Chondrocyte (in vitro differentiated cells): ENCODE measurements around the gene ID3. TPM values are rescaled to one million over a fixed set of nuclear protein-coding genes. Genes with fewer than 3 reads are reported as not detected.
A peak's percentile ranks its signal among the peaks of the same experiment; 100 is the strongest.
"Not testable (repeated sequence)": the region's sequence is repeated elsewhere in the genome, so short reads cannot be mapped to it uniquely, and the experiment has no call there.

ENCODE experiments used
- DNase-seq: peaks from one replicate; pipeline ENCODE4 v3.0.0; 2021; ENCODE audit warnings: mixed read lengths, low spot score
- H3K27ac Mint-ChIP-seq: one replicate; pipeline ENCODE4 v1.8.0; 2021; ENCODE audit warnings: mild to moderate bottlenecking, moderate library complexity, mixed read lengths; ENCODE audit not compliant: unreplicated experiment
- H3K27me3 Mint-ChIP-seq: 2 replicates; pipeline ENCODE4 v1.8.0; 2021; ENCODE audit warnings: low read depth, mixed read lengths
- H3K36me3 Mint-ChIP-seq: 2 replicates; pipeline ENCODE4 v1.8.0; 2021; ENCODE audit warnings: low read depth, mixed read lengths
- H3K4me1 Mint-ChIP-seq: 2 replicates; pipeline ENCODE4 v1.8.0; 2021; ENCODE audit warnings: low read depth, mild to moderate bottlenecking, mixed read lengths
- H3K4me3 Mint-ChIP-seq: one replicate; pipeline ENCODE4 v1.8.0; 2021; ENCODE audit warnings: mild to moderate bottlenecking, moderate library complexity, mixed read lengths; ENCODE audit not compliant: unreplicated experiment
- H3K9me3 Mint-ChIP-seq: 2 replicates; pipeline ENCODE4 v1.8.0; 2021; ENCODE audit warnings: low read depth, mixed read lengths
- total RNA-seq: library from RNA; stranded (reverse); gene quantifications from 3 replicates; pipeline ENCODE4 v1.2.1, GENCODE V29; 2021
- TF ChIP-seq, protein P1 (sequence below): fragments of 200-600 bp; sonication (generic); IDR thresholded peaks from 2 replicates; pipeline ENCODE4 v1.5.0; 2021; ENCODE audit warnings: antibody characterized with exemption, mild to moderate bottlenecking, moderate library complexity

Gene ID3
- total RNA-seq, 1 donor from 2014 or later, result 81.8 TPM

DNA sequence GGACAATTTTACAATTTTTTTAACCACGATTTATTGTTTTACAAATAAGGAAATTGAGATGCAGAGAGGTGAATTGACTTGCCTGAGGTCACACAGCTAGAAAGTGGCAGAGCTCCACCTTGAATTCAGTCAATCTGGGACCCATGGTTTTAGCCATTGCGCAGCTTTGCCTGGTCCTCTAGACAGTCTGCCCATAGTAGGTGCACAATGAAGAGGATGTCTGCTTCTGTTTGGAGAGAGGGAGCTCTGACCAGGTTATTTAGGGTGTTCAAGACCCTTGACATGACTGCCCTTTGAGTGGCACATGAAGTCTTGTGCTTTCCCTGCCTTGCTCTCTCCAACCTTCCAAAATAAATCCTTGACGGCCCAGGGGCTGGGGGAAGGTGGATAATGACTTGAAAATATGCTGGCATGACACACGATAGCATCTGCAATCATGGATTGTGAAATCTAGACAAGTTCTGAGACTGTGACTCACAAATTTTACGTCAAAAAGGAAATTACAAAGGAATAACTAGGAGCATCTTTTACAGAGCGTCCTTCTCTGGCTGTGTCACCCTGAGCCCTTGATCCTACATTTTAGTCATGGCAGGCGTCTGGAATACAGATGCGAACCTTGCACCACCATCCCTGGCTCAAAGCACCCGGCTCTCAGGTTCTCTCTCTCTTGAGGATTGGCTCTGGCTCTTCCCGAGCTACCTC, 26.2 kb upstream of the ID3 start:
- H3K9me3 Mint-ChIP-seq, result no peaks in the 10 kb centered on the region
- no peaks in the 10 kb centered on the region for H3K27me3 Mint-ChIP-seq
- no peak for DNase-seq
- H3K36me3 Mint-ChIP-seq, result no peaks in the 10 kb centered on the region
- H3K4me1 Mint-ChIP-seq, result peaks cover 30% of the 10 kb centered on the region
- TF ChIP-seq, protein P1, sequence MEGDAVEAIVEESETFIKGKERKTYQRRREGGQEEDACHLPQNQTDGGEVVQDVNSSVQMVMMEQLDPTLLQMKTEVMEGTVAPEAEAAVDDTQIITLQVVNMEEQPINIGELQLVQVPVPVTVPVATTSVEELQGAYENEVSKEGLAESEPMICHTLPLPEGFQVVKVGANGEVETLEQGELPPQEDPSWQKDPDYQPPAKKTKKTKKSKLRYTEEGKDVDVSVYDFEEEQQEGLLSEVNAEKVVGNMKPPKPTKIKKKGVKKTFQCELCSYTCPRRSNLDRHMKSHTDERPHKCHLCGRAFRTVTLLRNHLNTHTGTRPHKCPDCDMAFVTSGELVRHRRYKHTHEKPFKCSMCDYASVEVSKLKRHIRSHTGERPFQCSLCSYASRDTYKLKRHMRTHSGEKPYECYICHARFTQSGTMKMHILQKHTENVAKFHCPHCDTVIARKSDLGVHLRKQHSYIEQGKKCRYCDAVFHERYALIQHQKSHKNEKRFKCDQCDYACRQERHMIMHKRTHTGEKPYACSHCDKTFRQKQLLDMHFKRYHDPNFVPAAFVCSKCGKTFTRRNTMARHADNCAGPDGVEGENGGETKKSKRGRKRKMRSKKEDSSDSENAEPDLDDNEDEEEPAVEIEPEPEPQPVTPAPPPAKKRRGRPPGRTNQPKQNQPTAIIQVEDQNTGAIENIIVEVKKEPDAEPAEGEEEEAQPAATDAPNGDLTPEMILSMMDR, result no peak
- peak overlapping the region; percentile 80 for H3K27ac Mint-ChIP-seq
- no peak overlapping the region for H3K4me3 Mint-ChIP-seq

DNA sequence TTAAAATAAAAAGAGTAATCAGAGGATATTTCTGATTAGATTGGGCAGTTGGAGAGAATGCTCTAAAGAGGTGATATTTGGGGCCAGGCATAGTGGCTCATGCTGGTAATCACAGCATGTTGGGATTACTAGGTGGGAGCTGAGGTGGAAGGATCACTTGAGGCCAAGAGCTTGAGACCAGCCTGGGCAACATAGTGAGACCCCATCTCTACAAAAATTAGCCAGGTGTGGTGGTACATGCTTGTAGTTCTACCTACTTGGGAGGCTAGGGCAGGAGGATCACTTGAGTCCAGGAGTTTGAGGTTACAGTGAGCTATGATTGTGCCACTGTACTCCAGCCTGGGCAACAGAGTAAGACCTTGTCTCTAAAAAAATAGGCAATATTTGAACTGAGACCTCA, 24.4 kb upstream of the ID3 start:
- H3K4me1 Mint-ChIP-seq, result peaks cover 37% of the 10 kb centered on the region
- not testable (repeated sequence) for H3K9me3 Mint-ChIP-seq, H3K4me3 Mint-ChIP-seq, DNase-seq, H3K36me3 Mint-ChIP-seq, H3K27me3 Mint-ChIP-seq, H3K27ac Mint-ChIP-seq

DNA sequence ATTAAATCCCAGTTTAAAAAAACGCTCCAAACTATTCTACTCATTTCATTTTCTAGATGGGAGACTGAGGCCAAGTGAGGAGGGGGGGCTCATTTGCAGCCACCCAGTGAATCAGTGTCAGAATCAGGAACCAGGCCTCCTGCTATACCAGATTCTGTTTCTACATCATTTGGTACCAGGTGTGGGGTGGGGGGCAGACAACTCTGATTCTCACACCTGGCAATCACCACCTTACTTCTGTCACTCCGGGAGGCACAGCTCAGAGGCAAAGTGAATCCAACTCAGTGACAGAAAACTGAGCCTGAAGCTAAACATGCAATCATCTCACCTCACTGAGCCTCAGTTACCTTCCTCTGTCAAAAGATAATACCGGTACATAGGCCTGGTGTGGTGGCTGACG, 23.5 kb upstream of the ID3 start:
- peaks cover 46% of the 10 kb centered on the region for H3K4me1 Mint-ChIP-seq
- DNase-seq, result no peak
- no peaks in the 10 kb centered on the region for H3K27me3 Mint-ChIP-seq
- no peaks in the 10 kb centered on the region for H3K9me3 Mint-ChIP-seq
- no peak overlapping the region for H3K27ac Mint-ChIP-seq
- H3K4me3 Mint-ChIP-seq, result no peak overlapping the region
- no peaks in the 10 kb centered on the region for H3K36me3 Mint-ChIP-seq
- TF ChIP-seq, protein P1, result no peak

DNA sequence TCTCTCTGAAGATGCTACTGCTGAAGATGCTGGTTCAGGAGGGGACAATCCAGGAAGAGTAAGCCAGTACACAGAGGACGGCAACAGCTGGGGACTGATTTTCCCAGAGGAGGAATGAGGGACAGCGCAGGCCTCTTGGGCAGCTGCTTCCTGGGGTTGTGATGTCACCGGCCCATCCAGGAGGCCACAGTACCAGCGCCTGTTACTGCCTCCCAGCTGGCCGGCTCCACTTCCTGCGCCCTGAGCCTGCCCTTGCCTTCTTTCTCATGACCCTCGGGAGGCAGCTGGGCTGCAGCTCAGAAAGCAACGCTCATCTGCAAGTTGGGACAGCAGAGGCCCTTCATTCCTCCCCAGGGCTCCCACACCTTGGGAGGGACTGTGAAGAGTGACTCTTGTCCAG, 21.9 kb upstream of the ID3 start:
- Mint-ChIP-seq H3K36me3 (no peaks in the 10 kb centered on the region), H3K27me3 (no peaks in the 10 kb centered on the region), H3K27ac (peak overlapping the region; percentile 90), H3K9me3 (no peaks in the 10 kb centered on the region), H3K4me1 (peaks cover 54% of the 10 kb centered on the region), H3K4me3 (no peak overlapping the region)
- TF ChIP-seq, protein P1, result peak; percentile 11
- no peak for DNase-seq

DNA sequence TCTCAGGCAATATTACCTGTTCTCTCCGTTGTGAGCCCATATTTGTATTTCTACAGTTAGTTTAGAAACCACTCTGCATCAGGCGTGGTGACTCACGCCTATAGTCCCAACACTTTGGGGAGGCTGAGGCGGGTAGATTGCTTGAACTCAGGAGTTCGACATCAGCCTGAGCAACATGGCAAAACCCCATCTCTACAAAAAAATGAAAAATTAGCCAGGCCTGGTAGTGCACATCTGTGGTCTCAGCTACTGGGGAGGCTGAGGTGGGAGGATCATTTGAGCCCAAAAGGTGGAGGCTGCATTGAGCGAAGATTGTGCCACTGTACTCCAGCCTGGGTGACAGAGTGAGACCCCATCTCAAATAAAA, 19.7 kb upstream of the ID3 start:
- H3K4me3 Mint-ChIP-seq, result no peak overlapping the region
- H3K9me3 Mint-ChIP-seq, result peaks cover 6% of the 10 kb centered on the region
- DNase-seq, result no peak
- H3K27ac Mint-ChIP-seq, result peak overlapping the region; percentile 53
- no peaks in the 10 kb centered on the region for H3K27me3 Mint-ChIP-seq
- TF ChIP-seq, protein P1, result no peak
- peaks cover 59% of the 10 kb centered on the region for H3K4me1 Mint-ChIP-seq
- no peaks in the 10 kb centered on the region for H3K36me3 Mint-ChIP-seq
